IPS-15b (cell line): ENCODE measurements around the gene RBM20.

ENCODE experiments used
- H3K27me3 ChIP-seq: one replicate; pipeline ENCODE4 v1.6.1; 2013; ENCODE audit warnings: low read length; ENCODE audit not compliant: control insufficient read depth, insufficient read depth
- H3K36me3 ChIP-seq: one replicate; pipeline ENCODE4 v1.6.1; 2013; ENCODE audit warnings: low read length; ENCODE audit not compliant: control insufficient read depth, insufficient read depth
- H3K4me1 ChIP-seq: one replicate; pipeline ENCODE4 v1.6.1; 2013; ENCODE audit warnings: mild to moderate bottlenecking, low read length; ENCODE audit not compliant: control insufficient read depth, insufficient read depth
- H3K4me3 ChIP-seq: one replicate; pipeline ENCODE4 v1.5.1; 2013; ENCODE audit warnings: low read depth, low read length
- H3K9ac ChIP-seq: one replicate; pipeline ENCODE4 v1.6.1; 2013; ENCODE audit warnings: low read depth, mild to moderate bottlenecking, low read length
- H3K9me3 ChIP-seq: one replicate; pipeline ENCODE4 v1.6.1; 2013; ENCODE audit warnings: mild to moderate bottlenecking, low read length; ENCODE audit not compliant: control insufficient read depth, insufficient read depth

RBM20 gene

DNA sequence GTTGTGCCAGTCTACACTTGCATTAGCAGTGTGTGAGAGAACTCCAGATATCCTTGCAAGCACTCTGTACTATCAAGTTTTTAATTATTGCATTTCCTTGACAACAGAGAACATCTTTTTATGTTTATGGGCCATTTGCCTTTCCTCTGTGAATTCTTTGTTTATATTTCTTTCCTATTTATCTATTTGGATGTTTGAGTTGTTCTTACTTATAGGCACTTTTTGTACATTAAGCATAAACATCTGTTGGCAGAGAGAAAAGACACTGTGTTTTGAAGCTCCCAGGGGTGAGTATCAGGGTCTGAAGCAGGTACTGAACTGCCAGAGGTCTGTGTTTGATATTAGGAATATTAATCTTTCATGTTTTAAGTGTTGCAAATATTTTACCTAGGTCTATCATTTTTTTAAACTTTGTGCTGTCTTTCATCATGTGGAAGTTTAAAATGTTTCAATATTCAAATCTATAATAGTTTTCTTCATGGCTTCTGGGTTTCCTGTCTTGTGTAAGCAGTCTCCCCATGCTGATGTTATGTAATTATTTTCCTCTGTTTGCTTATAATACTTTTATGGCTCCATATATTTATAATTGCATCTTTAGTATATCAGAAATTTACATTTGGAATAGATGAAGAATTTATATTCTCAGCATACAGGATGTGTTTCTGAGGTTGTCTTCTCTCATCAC is 209.9 kb downstream of the RBM20 start:
- Histone ChIP-seq H3K36me3 (no peaks in the 10 kb centered on the region), H3K27me3 (no peaks in the 10 kb centered on the region), H3K9me3 (no peaks in the 10 kb centered on the region), H3K4me1 (no peaks in the 10 kb centered on the region), H3K4me3 (no peak overlapping the region), H3K9ac (no peak overlapping the region)

DNA sequence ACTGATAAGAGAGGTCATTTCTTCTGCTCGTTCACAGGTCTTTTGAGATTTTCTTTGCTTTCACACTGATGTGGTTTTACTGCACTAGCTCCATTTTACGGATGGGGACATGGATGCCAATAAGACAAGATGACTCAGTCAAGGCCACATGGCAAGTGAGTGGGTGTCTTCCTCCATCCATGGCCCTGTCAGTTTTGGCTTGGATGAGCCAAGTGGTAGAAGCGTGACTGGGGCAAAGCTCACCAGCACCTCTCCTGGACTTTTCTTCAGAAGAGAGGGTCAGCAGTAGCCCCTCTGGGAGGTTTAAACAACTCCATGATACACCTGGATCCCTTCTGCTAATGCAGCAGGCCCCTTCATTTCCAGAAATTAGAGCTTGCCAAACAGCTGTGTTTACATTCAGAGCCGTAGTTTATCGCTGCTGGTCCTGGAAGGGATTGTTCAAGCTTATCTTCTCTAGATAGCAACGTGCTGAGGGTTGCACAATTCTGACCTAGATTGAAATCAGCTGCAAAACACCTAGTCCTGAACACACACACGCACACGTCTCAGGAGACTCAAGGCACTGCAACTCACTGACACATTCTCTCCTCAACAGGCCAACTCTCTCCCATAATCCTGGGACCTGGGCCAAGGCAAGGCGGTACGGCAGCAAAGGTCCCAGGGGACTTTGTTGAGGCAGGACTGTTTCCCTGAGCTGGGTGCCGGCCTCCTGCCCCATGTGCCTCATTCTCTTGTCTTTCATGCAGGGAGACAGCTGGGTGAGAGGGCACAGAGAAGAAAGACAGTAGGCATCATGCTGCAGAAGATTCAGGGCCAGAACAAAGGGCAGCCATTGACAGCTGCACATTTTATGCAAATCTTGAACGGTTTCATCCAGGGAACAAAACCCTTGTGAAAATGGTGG is 213.4 kb downstream of the RBM20 start:
- no peaks in the 10 kb centered on the region for H3K9me3 ChIP-seq
- no peaks in the 10 kb centered on the region for H3K36me3 ChIP-seq
- no peak overlapping the region for H3K4me3 ChIP-seq
- no peaks in the 10 kb centered on the region for H3K27me3 ChIP-seq
- H3K9ac ChIP-seq, result no peak overlapping the region
- no peaks in the 10 kb centered on the region for H3K4me1 ChIP-seq

DNA sequence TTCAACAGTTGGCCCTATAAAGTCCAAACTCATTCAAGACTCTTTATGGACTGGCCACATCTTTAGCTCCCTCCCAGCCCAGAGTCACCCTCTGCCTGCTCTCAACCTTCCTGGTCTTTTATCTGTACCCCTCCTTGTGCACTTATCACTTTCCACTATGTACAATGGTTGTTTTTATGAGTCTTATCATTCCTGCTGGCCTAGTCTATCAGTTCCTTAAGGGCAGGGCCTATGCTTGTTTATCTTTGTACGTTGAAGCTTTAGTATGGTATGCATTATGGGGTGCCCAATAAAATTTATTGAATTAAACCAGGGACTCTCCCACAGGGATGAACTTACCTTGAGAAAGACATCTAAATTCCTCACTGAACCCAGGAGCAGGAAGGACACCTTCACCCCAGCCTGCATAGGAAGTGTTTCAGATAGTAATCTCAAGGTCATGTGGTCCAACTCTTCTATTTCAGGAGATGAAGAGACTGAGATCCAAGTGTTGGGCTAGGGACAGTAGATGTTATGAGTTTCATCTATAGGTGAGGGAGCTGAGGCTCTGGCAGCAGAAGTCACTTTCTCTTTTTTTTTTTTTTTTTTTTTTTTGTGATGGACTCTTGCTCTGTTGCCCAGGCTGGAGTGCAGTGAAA is 214.3 kb downstream of the RBM20 start:
- H3K9ac ChIP-seq, result no peak overlapping the region
- H3K4me3 ChIP-seq, result no peak overlapping the region
- no peaks in the 10 kb centered on the region for H3K4me1 ChIP-seq

GRCh38 chr10:110859206-110859972 is 215.3 kb downstream of the RBM20 start:
- Histone ChIP-seq H3K4me1 (no peaks in the 10 kb centered on the region), H3K27me3 (no peaks in the 10 kb centered on the region), H3K4me3 (no peak overlapping the region), H3K9me3 (no peaks in the 10 kb centered on the region), H3K9ac (no peak overlapping the region), H3K36me3 (no peaks in the 10 kb centered on the region)

More for the DNA sequence above, 214.3 kb downstream of the RBM20 start:
- Histone ChIP-seq H3K27me3 (no peaks in the 10 kb centered on the region), H3K9me3 (no peaks in the 10 kb centered on the region), H3K36me3 (no peaks in the 10 kb centered on the region)

GRCh38 chr10:110859973-110860376 is 215.8 kb downstream of the RBM20 start:
- Histone ChIP-seq H3K36me3 (no peaks in the 10 kb centered on the region), H3K9me3 (no peaks in the 10 kb centered on the region), H3K4me3 (no peak overlapping the region), H3K9ac (no peak overlapping the region), H3K27me3 (no peaks in the 10 kb centered on the region), H3K4me1 (no peaks in the 10 kb centered on the region)

GRCh38 chr10:110860576-110861241 is 216.6 kb downstream of the RBM20 start:
- H3K4me1 ChIP-seq, result no peaks in the 10 kb centered on the region

GRCh38 chr10:110861476-110861875 is 217.3 kb downstream of the RBM20 start:
- Histone ChIP-seq H3K9ac (no peak overlapping the region), H3K36me3 (no peaks in the 10 kb centered on the region), H3K4me3 (no peak overlapping the region), H3K27me3 (no peaks in the 10 kb centered on the region), H3K9me3 (no peaks in the 10 kb centered on the region), H3K4me1 (no peaks in the 10 kb centered on the region)

More at GRCh38 chr10:110860576-110861241, 216.6 kb downstream of the RBM20 start:
- Histone ChIP-seq H3K27me3 (no peaks in the 10 kb centered on the region), H3K36me3 (no peaks in the 10 kb centered on the region), H3K9ac (no peak overlapping the region), H3K9me3 (no peaks in the 10 kb centered on the region), H3K4me3 (no peak overlapping the region)

GRCh38 chr10:110861930-110862649 is 218.0 kb downstream of the RBM20 start:
- H3K9me3 ChIP-seq, result no peaks in the 10 kb centered on the region
- no peaks in the 10 kb centered on the region for H3K36me3 ChIP-seq
- H3K9ac ChIP-seq, result no peak overlapping the region
- H3K4me3 ChIP-seq, result no peak overlapping the region
- no peaks in the 10 kb centered on the region for H3K27me3 ChIP-seq
- H3K4me1 ChIP-seq, result no peaks in the 10 kb centered on the region

- Histone ChIP-seq H3K4me3 (no peak overlapping the region), H3K9me3 (no peaks in the 10 kb centered on the region), H3K9ac (no peak overlapping the region), H3K27me3 (no peaks in the 10 kb centered on the region), H3K4me1 (peaks cover 2% of the 10 kb centered on the region), H3K36me3 (no peaks in the 10 kb centered on the region)
Measured at GRCh38 chr10:110862961-110863360, 218.8 kb downstream of the RBM20 start.

GRCh38 chr10:110863361-110863760 is 219.2 kb downstream of the RBM20 start:
- peaks cover 2% of the 10 kb centered on the region for H3K4me1 ChIP-seq

More at GRCh38 chr10:110863361-110863760, 219.2 kb downstream of the RBM20 start:
- no peak overlapping the region for H3K9ac ChIP-seq
- H3K4me3 ChIP-seq, result no peak overlapping the region
- no peaks in the 10 kb centered on the region for H3K36me3 ChIP-seq
- H3K9me3 ChIP-seq, result no peaks in the 10 kb centered on the region
- H3K27me3 ChIP-seq, result no peaks in the 10 kb centered on the region
